Stomach smooth muscle (tissue), 2 donors: ENCODE results near the gene NR3C2.

Experiments used
- H3K27ac ChIP-seq: one replicate; pipeline ENCODE4 v1.7.0; 2013; ENCODE audit warnings: mild to moderate bottlenecking, low read length, inconsistent platforms
- H3K27me3 ChIP-seq, 2 donors: one replicate each; pipeline ENCODE4 v1.7.0; 2013; ENCODE audit warnings: low read length in 2 of 2; ENCODE audit not compliant: insufficient read depth in 2 of 2, control insufficient read depth in 1 of 2
- H3K36me3 ChIP-seq, 2 donors: one replicate each; pipeline ENCODE4 v1.7.0; 2013; ENCODE audit warnings: low read length in 2 of 2; ENCODE audit not compliant: control insufficient read depth in 2 of 2, insufficient read depth in 2 of 2
- H3K4me1 ChIP-seq: one replicate; pipeline ENCODE4 v1.7.0; 2013; ENCODE audit warnings: low read length; ENCODE audit not compliant: control insufficient read depth, insufficient read depth
- H3K4me3 ChIP-seq, 2 donors: one replicate each; pipeline ENCODE4 v1.7.0; 2013; ENCODE audit warnings: low read length in 2 of 2
- H3K9ac ChIP-seq, 2 donors: one replicate each; pipeline ENCODE4 v1.7.0; 2013; ENCODE audit warnings: low read length in 2 of 2, mild to moderate bottlenecking in 1 of 2
- H3K9me3 ChIP-seq, 2 donors: one replicate each; pipeline ENCODE4 v1.7.0; 2013; ENCODE audit warnings: low read length in 2 of 2; ENCODE audit not compliant: control insufficient read depth in 2 of 2
- donor health status: healthy.
- donor health status: Pancreatic carcinoma.

The NR3C2 gene

DNA sequence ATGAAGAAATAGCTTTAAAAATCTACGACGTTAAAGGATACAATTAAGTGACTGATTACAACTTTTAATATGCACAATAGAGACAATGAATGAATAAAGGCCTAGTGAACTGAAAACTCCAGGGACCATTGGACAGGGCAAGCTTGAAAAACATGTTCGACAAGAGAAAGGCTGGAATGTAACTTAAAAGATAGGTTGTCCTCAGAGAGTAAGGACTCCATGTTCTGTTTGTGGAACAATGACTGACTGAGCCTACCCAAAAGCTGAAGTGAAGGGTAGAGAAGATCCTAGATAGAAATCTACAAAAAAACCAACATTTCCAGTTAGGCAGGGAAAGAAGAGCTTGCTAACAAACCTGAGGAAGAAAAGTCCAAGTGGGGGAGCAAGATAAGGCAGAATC lies 173.4 kb downstream of the NR3C2 start:
- no peaks in the 10 kb centered on the region for H3K27me3 ChIP-seq
- no peak overlapping the region for H3K4me3 ChIP-seq
- no peak overlapping the region for H3K9ac ChIP-seq
- no peaks in the 10 kb centered on the region for H3K9me3 ChIP-seq
- no peak overlapping the region for H3K27ac ChIP-seq
- H3K36me3 ChIP-seq = no peaks in the 10 kb centered on the region
- no peaks in the 10 kb centered on the region for H3K4me1 ChIP-seq

DNA sequence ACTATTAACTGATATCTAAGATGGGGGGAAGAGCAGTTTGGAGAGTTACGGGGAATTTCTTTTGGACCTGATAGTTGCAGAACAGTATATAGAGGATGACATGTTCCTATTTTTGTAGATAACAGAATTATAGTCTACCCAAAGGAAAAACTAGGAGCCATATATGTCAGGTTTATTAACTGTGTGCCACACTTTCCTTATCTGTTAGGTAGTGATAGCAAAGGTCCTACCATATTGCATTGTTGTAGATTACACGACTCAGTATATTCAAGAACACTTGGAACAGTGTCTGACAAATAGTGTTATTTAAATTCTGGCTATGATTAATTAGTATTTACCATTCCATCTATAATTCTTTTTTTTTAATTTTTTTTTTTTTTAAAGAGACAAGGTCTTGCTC lies 175.3 kb downstream of the NR3C2 start:
- no peaks in the 10 kb centered on the region for H3K27me3 ChIP-seq
- H3K36me3 ChIP-seq = no peaks in the 10 kb centered on the region
- H3K4me3 ChIP-seq = no peak overlapping the region
- H3K9ac ChIP-seq = no peak overlapping the region
- no peak overlapping the region for H3K27ac ChIP-seq
- no peaks in the 10 kb centered on the region for H3K9me3 ChIP-seq
- H3K4me1 ChIP-seq = no peaks in the 10 kb centered on the region

- Histone ChIP-seq H3K27ac (no peak overlapping the region), H3K9ac (no peak overlapping the region), H3K9me3 (no peaks in the 10 kb centered on the region), H3K4me1 (no peaks in the 10 kb centered on the region), H3K4me3 (no peak overlapping the region), H3K36me3 (no peaks in the 10 kb centered on the region), H3K27me3 (no peaks in the 10 kb centered on the region)
Observed at GRCh38 chr4:148266240-148266639, 176.0 kb downstream of the NR3C2 start.

DNA sequence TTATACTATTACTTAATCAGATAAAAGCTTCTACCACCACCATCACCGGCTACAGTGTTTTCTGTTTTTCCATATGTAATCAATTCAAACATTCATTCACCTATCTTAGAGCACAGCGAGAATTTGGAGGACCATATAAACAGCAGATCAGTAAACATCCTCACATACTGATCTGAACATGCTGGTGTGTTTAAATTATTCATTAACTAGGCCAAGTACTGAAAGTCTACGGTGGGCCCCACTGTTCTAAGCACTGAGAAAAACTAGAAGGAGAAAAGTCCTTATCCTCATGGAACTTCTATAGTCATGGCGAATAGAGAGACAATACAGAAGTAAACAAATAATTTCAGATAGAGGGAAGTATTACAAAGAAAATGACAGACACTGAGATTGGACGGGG lies 176.6 kb downstream of the NR3C2 start:
- Histone ChIP-seq H3K4me1 (no peaks in the 10 kb centered on the region), H3K9me3 (no peaks in the 10 kb centered on the region), H3K36me3 (no peaks in the 10 kb centered on the region), H3K9ac (no peak overlapping the region), H3K27me3 (no peaks in the 10 kb centered on the region), H3K27ac (no peak overlapping the region), H3K4me3 (no peak overlapping the region)

- Histone ChIP-seq H3K27ac (no peak overlapping the region), H3K4me3 (no peak overlapping the region), H3K36me3 (no peaks in the 10 kb centered on the region), H3K9me3 (no peaks in the 10 kb centered on the region), H3K4me1 (no peaks in the 10 kb centered on the region), H3K27me3 (no peaks in the 10 kb centered on the region), H3K9ac (no peak overlapping the region)
Observed at GRCh38 chr4:148263802-148264201, 178.4 kb downstream of the NR3C2 start.

DNA sequence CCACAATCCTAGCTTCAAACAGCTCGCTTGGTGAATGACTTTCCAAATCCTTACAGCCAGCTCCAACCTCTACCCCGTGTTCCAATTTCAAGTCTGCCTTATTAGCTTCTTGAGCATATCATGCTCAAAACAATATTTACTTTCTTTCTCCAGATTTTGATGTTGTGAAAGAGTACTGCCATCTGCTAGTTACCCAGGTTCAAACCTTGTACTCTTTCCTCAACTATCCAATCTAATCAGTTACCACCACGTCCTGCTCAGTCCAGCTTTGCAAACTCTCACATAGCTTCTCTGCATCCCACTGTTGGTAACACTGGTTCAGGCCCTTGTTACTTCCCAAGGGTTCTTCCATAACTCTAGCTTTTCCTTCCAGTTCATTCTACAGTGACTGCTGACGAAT lies 179.1 kb downstream of the NR3C2 start:
- H3K27me3 ChIP-seq = no peaks in the 10 kb centered on the region
- no peak overlapping the region for H3K4me3 ChIP-seq
- H3K36me3 ChIP-seq = no peaks in the 10 kb centered on the region
- no peak overlapping the region for H3K27ac ChIP-seq
- H3K9me3 ChIP-seq = no peaks in the 10 kb centered on the region
- H3K9ac ChIP-seq = no peak overlapping the region
- H3K4me1 ChIP-seq = no peaks in the 10 kb centered on the region

DNA sequence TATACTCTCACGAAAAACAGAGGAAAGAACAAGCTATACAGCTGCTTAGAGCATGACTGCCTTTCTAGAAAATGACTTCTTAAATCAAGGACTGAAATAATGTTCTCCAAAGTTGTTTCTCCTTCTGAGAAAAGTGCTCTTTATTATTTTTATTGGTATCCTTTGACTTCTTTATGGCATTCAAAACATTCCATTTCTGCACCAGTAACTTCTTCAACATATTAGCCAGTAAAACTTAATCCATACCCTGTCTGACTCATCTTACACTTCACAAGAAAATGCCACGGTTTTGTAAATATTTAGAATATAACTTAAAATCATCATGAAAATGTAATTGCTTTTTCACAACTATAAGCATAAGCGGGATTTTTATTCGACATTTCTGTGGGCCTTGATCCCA lies 180.4 kb downstream of the NR3C2 start:
- no peaks in the 10 kb centered on the region for H3K4me1 ChIP-seq
- no peak overlapping the region for H3K9ac ChIP-seq
- no peaks in the 10 kb centered on the region for H3K9me3 ChIP-seq
- no peaks in the 10 kb centered on the region for H3K36me3 ChIP-seq
- no peak overlapping the region for H3K27ac ChIP-seq
- no peak overlapping the region for H3K4me3 ChIP-seq
- H3K27me3 ChIP-seq = no peaks in the 10 kb centered on the region

DNA sequence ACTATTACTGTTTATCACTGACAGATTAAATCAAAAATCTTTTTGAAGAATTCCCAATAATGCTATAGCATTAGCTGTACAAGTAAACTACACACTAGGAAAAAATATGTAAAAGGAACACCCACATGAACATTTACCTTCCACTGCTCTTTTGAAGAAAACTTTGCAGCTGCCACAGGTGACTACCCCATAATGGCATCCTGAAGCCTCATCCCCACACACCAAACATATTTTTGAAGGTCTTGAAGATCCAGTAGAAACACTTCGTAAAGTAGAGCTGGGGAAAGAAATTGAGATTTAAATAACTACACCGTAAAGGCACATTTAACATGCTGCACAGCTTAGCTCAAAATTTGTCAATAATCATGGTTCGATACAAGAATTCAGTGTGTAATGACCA lies 182.4 kb downstream of the NR3C2 start:
- Histone ChIP-seq H3K36me3 (no peaks in the 10 kb centered on the region), H3K27ac (no peak overlapping the region), H3K27me3 (no peaks in the 10 kb centered on the region), H3K4me3 (no peak overlapping the region), H3K9ac (no peak overlapping the region), H3K4me1 (no peaks in the 10 kb centered on the region), H3K9me3 (no peaks in the 10 kb centered on the region)

GRCh38 chr4:148258535-148258934 lies 183.7 kb downstream of the NR3C2 start:
- no peaks in the 10 kb centered on the region for H3K9me3 ChIP-seq
- no peak overlapping the region for H3K4me3 ChIP-seq
- no peak overlapping the region for H3K9ac ChIP-seq

GRCh38 chr4:148255344-148255720 lies 186.9 kb downstream of the NR3C2 start:
- Histone ChIP-seq H3K9me3 (no peaks in the 10 kb centered on the region), H3K27me3 (no peaks in the 10 kb centered on the region), H3K36me3 (no peaks in the 10 kb centered on the region), H3K27ac (no peak overlapping the region), H3K4me3 (no peak overlapping the region), H3K9ac (no peak overlapping the region), H3K4me1 (no peaks in the 10 kb centered on the region)

More at GRCh38 chr4:148258535-148258934, 183.7 kb downstream of the NR3C2 start:
- Histone ChIP-seq H3K27ac (no peak overlapping the region), H3K4me1 (no peaks in the 10 kb centered on the region), H3K36me3 (no peaks in the 10 kb centered on the region), H3K27me3 (no peaks in the 10 kb centered on the region)

GRCh38 chr4:148254621-148255343 lies 187.4 kb downstream of the NR3C2 start:
- Histone ChIP-seq H3K9ac (no peak overlapping the region), H3K4me1 (no peaks in the 10 kb centered on the region), H3K36me3 (no peaks in the 10 kb centered on the region), H3K27ac (no peak overlapping the region), H3K9me3 (no peaks in the 10 kb centered on the region), H3K27me3 (no peaks in the 10 kb centered on the region), H3K4me3 (no peak overlapping the region)
